WTC11 (cell line): Measurements from ENCODE around the gene SLC7A5. TPM values are rescaled to one million over a fixed set of nuclear protein-coding genes. Genes with fewer than 3 reads are reported as not detected.

Experiments used
- ATAC-seq: fragments of 200-7000 bp; cut with Tn5 transposase; 2 replicates; pipeline ENCODE4 v1.10.0; 2021; ENCODE audit warnings: mild to moderate bottlenecking, moderate library complexity
- CTCF ChIA-PET: fragments of 300-600 bp; sonication (Branson Sonifier 250); formaldehyde crosslinking; loops from one replicate; lab custom pipeline; 2021; ENCODE audit warnings: antibody characterized with exemption; lab: Charles Lee
- POLR2A ChIA-PET: fragments of 350-600 bp; sonication (Branson Sonifier 250); formaldehyde crosslinking; loops from one replicate; lab custom pipeline; 2021; ENCODE audit warnings: antibody characterized with exemption; lab: Charles Lee
- DNase-seq: peaks from one replicate; pipeline ENCODE4 v3.0.0; 2021; ENCODE audit warnings: low spot score
- H3K27ac Mint-ChIP-seq: 2 replicates; pipeline ENCODE4 v1.8.0; 2021; ENCODE audit warnings: mixed read lengths
- H3K27me3 Mint-ChIP-seq: 2 replicates; pipeline ENCODE4 v1.8.0; 2021; ENCODE audit warnings: low read depth, mild to moderate bottlenecking, moderate library complexity, mixed read lengths
- H3K36me3 Mint-ChIP-seq: 2 replicates; pipeline ENCODE4 v1.8.0; 2021; ENCODE audit warnings: mixed read lengths
- H3K4me1 Mint-ChIP-seq: 2 replicates; pipeline ENCODE4 v1.8.0; 2022; ENCODE audit warnings: mixed read lengths
- H3K4me3 Mint-ChIP-seq: 2 replicates; pipeline ENCODE4 v1.8.0; 2021; ENCODE audit warnings: mild to moderate bottlenecking, moderate library complexity, mixed read lengths
- H3K9me3 Mint-ChIP-seq: 2 replicates; pipeline ENCODE4 v1.8.0; 2021; ENCODE audit warnings: mixed read lengths
- ATF2 ChIP-seq: sonication (generic); formaldehyde crosslinking; IDR thresholded peaks from 2 replicates; pipeline ENCODE4 v1.8.1; 2022; ENCODE audit warnings: low read depth, missing genetic modification reagents, borderline replicate concordance
- E2F4 ChIP-seq: sonication (generic); formaldehyde crosslinking; IDR thresholded peaks from 2 replicates; pipeline ENCODE4 v1.8.1; 2022; ENCODE audit warnings: low read depth, mild to moderate bottlenecking, moderate library complexity, missing genetic modification reagents, borderline replicate concordance
- FOXJ3 ChIP-seq: sonication (generic); formaldehyde crosslinking; IDR thresholded peaks from 2 replicates; pipeline ENCODE4 v1.9.0; 2021; ENCODE audit warnings: missing genetic modification reagents, mild to moderate bottlenecking, borderline replicate concordance
- JAZF1 ChIP-seq: fragments of 250-450 bp; sonication (Bioruptor Pico); IDR thresholded peaks from 2 replicates; pipeline ENCODE4 v1.9.0; 2021; ENCODE audit warnings: moderate library complexity, mild to moderate bottlenecking, inconsistent platforms
- JUN ChIP-seq: sonication (generic); formaldehyde crosslinking; IDR thresholded peaks from 2 replicates; pipeline ENCODE4 v1.8.0; 2023; ENCODE audit warnings: mild to moderate bottlenecking, missing genetic modification reagents
- RORB ChIP-seq: fragments of 250-450 bp; sonication (Bioruptor Pico); IDR thresholded peaks from 2 replicates; pipeline ENCODE4 v1.9.0; 2021; ENCODE audit warnings: mild to moderate bottlenecking
- TCF7 ChIP-seq: sonication (generic); formaldehyde crosslinking; IDR thresholded peaks from 2 replicates; pipeline ENCODE4 v1.8.0; 2022; ENCODE audit warnings: mild to moderate bottlenecking, low read depth, missing genetic modification reagents, moderate library complexity
- TEAD4 ChIP-seq: sonication (generic); formaldehyde crosslinking; IDR thresholded peaks from 2 replicates; pipeline ENCODE4 v1.8.0; 2022; ENCODE audit warnings: mild to moderate bottlenecking, missing genetic modification reagents
- USF1 ChIP-seq: sonication (generic); formaldehyde crosslinking; IDR thresholded peaks from 2 replicates; pipeline ENCODE4 v1.8.0; 2022; ENCODE audit warnings: mild to moderate bottlenecking, missing genetic modification reagents
- ZBTB43 ChIP-seq: sonication (generic); formaldehyde crosslinking; IDR thresholded peaks from 2 replicates; pipeline ENCODE4 v1.8.1; 2023; ENCODE audit warnings: mild to moderate bottlenecking, missing genetic modification reagents
- ZNF138 ChIP-seq: sonication (generic); formaldehyde crosslinking; conservative IDR thresholded peaks from 2 replicates; pipeline ENCODE4 v1.8.1; 2022; ENCODE audit warnings: mild to moderate bottlenecking, moderate library complexity, missing genetic modification reagents
- ZNF396 ChIP-seq: fragments of 250-450 bp; sonication (Bioruptor Pico); IDR thresholded peaks from 2 replicates; pipeline ENCODE4 v1.8.0; 2021; ENCODE audit warnings: mild to moderate bottlenecking, moderate library complexity, borderline replicate concordance
- ZNF512 ChIP-seq: sonication (generic); formaldehyde crosslinking; IDR thresholded peaks from 2 replicates; pipeline ENCODE4 v1.8.1; 2022; ENCODE audit warnings: missing genetic modification reagents, borderline replicate concordance
- total RNA-seq: library from RNA; stranded (reverse); gene quantifications from 3 replicates; pipeline ENCODE4 v1.2.3, GENCODE V29; 2021
- TF ChIP-seq, protein P1 (sequence below): sonication (generic); formaldehyde crosslinking; IDR thresholded peaks from 2 replicates; pipeline ENCODE4 v1.8.1; 2022; ENCODE audit warnings: mild to moderate bottlenecking, moderate library complexity, missing genetic modification reagents
- TF ChIP-seq, protein P2 (sequence below): fragments of 250-450 bp; sonication (Bioruptor Pico); IDR thresholded peaks from 2 replicates; pipeline ENCODE4 v1.9.0; 2021; ENCODE audit warnings: mild to moderate bottlenecking
- TF ChIP-seq, protein P3 (sequence below): sonication (generic); formaldehyde crosslinking; IDR thresholded peaks from 2 replicates; pipeline ENCODE4 v1.8.0; 2023; ENCODE audit warnings: missing genetic modification reagents, mild to moderate bottlenecking, borderline replicate concordance
- TF ChIP-seq, protein P4 (sequence below): sonication (generic); formaldehyde crosslinking; IDR thresholded peaks from 2 replicates; pipeline ENCODE4 v1.8.0; 2022; ENCODE audit warnings: mild to moderate bottlenecking, missing genetic modification reagents

SLC7A5 gene
- total RNA-seq, 1 experiment from 2014 or later, result 197 TPM

DNA sequence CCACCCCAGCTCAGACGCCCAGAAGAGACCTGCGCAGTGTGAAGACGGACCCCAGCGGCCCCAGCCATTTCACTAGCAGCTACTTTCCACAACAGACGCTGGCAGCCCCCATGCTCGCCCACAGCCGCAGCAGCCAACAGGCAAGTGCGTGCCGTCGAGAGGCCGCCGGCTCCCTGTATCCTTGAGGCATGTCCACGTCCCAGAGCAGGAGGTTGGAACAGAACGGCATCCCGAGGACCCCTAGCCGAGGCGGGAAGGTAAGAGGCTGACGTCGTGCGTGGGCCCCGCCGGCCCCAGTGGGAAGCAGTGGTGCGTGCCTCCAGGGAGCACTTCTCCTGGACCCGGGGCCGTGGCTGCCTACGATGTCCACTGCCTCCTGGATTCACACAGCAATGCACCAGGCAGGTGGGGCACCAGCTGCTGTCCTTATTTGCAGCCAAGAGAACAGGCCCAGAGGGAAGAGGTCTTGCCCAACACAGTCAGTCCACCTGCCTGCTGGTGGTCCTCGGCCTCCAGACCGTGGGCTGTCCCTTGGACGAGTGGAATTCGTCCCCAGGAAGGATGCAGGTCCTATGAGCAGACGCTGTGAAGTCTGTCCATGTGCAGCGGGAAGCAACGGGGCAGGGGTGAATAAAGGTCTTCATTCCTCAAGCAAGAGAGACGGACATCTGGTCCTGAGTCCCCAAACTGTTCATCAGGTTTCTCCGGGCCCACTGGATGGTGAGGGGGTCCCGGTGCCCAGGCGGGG lies 38.5 kb downstream of the SLC7A5 start:
- H3K4me3 Mint-ChIP-seq, result no peak overlapping the region
- TF ChIP-seq USF1 (no peak), RORB (CRISPR knock-in tag) (no peak), ZNF396 (CRISPR knock-in tag) (no peak), TCF7 (CRISPR knock-in tag) (no peak), ZNF138 (CRISPR knock-in tag) (no peak), FOXJ3 (CRISPR knock-in tag) (no peak), TEAD4 (CRISPR knock-in tag) (no peak), JUN (CRISPR knock-in tag) (no peak), ATF2 (CRISPR knock-in tag) (no peak), JAZF1 (CRISPR knock-in tag) (no peak)
- TF ChIP-seq, protein P1, sequence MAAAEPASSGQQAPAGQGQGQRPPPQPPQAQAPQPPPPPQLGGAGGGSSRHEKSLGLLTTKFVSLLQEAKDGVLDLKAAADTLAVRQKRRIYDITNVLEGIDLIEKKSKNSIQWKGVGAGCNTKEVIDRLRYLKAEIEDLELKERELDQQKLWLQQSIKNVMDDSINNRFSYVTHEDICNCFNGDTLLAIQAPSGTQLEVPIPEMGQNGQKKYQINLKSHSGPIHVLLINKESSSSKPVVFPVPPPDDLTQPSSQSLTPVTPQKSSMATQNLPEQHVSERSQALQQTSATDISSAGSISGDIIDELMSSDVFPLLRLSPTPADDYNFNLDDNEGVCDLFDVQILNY (CRISPR knock-in tag), result no peak
- TF ChIP-seq, protein P2, sequence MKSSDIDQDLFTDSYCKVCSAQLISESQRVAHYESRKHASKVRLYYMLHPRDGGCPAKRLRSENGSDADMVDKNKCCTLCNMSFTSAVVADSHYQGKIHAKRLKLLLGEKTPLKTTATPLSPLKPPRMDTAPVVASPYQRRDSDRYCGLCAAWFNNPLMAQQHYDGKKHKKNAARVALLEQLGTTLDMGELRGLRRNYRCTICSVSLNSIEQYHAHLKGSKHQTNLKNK (CRISPR knock-in tag), result no peak
- TF ChIP-seq, protein P3, sequence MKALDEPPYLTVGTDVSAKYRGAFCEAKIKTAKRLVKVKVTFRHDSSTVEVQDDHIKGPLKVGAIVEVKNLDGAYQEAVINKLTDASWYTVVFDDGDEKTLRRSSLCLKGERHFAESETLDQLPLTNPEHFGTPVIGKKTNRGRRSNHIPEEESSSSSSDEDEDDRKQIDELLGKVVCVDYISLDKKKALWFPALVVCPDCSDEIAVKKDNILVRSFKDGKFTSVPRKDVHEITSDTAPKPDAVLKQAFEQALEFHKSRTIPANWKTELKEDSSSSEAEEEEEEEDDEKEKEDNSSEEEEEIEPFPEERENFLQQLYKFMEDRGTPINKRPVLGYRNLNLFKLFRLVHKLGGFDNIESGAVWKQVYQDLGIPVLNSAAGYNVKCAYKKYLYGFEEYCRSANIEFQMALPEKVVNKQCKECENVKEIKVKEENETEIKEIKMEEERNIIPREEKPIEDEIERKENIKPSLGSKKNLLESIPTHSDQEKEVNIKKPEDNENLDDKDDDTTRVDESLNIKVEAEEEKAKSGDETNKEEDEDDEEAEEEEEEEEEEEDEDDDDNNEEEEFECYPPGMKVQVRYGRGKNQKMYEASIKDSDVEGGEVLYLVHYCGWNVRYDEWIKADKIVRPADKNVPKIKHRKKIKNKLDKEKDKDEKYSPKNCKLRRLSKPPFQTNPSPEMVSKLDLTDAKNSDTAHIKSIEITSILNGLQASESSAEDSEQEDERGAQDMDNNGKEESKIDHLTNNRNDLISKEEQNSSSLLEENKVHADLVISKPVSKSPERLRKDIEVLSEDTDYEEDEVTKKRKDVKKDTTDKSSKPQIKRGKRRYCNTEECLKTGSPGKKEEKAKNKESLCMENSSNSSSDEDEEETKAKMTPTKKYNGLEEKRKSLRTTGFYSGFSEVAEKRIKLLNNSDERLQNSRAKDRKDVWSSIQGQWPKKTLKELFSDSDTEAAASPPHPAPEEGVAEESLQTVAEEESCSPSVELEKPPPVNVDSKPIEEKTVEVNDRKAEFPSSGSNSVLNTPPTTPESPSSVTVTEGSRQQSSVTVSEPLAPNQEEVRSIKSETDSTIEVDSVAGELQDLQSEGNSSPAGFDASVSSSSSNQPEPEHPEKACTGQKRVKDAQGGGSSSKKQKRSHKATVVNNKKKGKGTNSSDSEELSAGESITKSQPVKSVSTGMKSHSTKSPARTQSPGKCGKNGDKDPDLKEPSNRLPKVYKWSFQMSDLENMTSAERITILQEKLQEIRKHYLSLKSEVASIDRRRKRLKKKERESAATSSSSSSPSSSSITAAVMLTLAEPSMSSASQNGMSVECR (CRISPR knock-in tag), result no peak
- peaks cover 32% of the 10 kb centered on the region for H3K4me1 Mint-ChIP-seq
- H3K9me3 Mint-ChIP-seq, result no peaks in the 10 kb centered on the region
- peak overlapping the region; percentile 88; the same call in 1 of the 2 replicates for H3K27ac Mint-ChIP-seq
- no peak for ATAC-seq
- DNase-seq, result no peak
- CTCF ChIA-PET, result interaction anchor here (0.9 to 1.8 kb wide), 4 partner anchors 19 to 52 kb away, joined by 3 to 8 read pairs (median 4); no protein-coding TSS in a partner anchor
- H3K36me3 Mint-ChIP-seq, result peaks cover 8% of the 10 kb centered on the region; the same call in 1 of the 2 replicates
- H3K27me3 Mint-ChIP-seq, result no peaks in the 10 kb centered on the region
- POLR2A ChIA-PET, result interaction anchor here (1.1 kb wide), 1 partner anchor 19 kb away, joined by 3 read pairs; no protein-coding TSS in a partner anchor

DNA sequence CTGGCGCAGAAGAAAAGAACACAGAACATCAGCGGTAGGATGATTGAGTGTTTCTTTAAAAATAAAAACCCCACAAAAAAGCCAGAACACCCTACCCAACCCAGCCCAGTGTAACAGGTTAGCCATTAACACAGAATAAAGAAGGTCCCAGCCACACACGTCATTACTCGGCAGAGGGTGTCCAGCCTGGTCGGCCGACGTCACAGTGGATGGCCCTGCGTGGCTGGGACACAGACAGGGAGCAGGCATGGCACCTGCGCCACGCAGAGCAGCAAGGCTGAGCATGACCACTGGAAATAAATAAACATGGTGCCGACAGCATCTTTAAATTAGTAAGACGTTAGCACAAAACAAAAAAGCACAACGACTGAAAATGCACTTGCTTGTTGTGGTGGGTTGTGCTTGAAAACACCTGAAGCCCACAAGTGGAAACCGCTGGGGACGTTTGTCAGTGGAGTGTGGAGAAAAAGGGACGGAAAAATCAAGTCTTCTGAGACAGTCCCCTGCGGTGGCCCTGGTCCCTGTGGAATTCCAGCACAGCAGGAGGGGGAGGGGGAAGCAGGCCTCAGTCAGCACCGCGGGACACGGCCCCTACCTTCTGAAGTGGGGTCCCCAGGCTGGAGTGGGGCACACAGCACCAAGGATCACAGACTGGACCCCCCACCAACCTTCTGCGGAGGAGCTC lies 39.2 kb downstream of the SLC7A5 start:
- Mint-ChIP-seq H3K27ac (peak overlapping the region; percentile 88), H3K9me3 (no peaks in the 10 kb centered on the region), H3K4me1 (peaks cover 37% of the 10 kb centered on the region), H3K4me3 (no peak overlapping the region), H3K36me3 (peaks cover 8% of the 10 kb centered on the region; the same call in 1 of the 2 replicates), H3K27me3 (no peaks in the 10 kb centered on the region)
- CTCF ChIA-PET, result interaction anchor here (0.6 to 3.3 kb wide), 4 partner anchors 20 to 48 kb away, joined by 3 to 36 read pairs (median 7); no protein-coding TSS in a partner anchor
- POLR2A ChIA-PET, result no interaction called here
- ATAC-seq, result no peak
- DNase-seq, result no peak
- TF ChIP-seq, protein P4, sequence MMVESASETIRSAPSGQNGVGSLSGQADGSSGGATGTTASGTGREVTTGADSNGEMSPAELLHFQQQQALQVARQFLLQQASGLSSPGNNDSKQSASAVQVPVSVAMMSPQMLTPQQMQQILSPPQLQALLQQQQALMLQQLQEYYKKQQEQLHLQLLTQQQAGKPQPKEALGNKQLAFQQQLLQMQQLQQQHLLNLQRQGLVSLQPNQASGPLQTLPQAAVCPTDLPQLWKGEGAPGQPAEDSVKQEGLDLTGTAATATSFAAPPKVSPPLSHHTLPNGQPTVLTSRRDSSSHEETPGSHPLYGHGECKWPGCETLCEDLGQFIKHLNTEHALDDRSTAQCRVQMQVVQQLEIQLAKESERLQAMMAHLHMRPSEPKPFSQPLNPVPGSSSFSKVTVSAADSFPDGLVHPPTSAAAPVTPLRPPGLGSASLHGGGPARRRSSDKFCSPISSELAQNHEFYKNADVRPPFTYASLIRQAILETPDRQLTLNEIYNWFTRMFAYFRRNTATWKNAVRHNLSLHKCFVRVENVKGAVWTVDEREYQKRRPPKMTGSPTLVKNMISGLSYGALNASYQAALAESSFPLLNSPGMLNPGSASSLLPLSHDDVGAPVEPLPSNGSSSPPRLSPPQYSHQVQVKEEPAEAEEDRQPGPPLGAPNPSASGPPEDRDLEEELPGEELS (CRISPR knock-in tag), result no peak
- no peak for TF ChIP-seq ZNF512 (CRISPR knock-in tag)
- no peak for TF ChIP-seq ZBTB43 (CRISPR knock-in tag)
- TF ChIP-seq E2F4, result no peak
